Activated gamma-delta T cell treated with Interleukin-2 at 50 U/mL for 16 hours (primary cell): ENCODE measurements around the gene LAMP1.
"Not testable (repeated sequence)": the region's sequence is repeated elsewhere in the genome, so short reads cannot be mapped to it uniquely, and the experiment has no call there.

Experiments used
- DNase-seq: peaks from one replicate; pipeline ENCODE4 v3.0.0-alpha.2; 2020

Gene LAMP1, protein sequence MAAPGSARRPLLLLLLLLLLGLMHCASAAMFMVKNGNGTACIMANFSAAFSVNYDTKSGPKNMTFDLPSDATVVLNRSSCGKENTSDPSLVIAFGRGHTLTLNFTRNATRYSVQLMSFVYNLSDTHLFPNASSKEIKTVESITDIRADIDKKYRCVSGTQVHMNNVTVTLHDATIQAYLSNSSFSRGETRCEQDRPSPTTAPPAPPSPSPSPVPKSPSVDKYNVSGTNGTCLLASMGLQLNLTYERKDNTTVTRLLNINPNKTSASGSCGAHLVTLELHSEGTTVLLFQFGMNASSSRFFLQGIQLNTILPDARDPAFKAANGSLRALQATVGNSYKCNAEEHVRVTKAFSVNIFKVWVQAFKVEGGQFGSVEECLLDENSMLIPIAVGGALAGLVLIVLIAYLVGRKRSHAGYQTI

GRCh38 chr13:113296823-113297369, at the start of gene LAMP1:
LAMP1 (plus strand) TSS chr13:113297239; CDS start chr13:113297435, 196 bp downstream.
- peak; percentile 99 for DNase-seq

GRCh38 chr13:113252516-113253095, 44.4 kb upstream of the LAMP1 start:
- no peak for DNase-seq

DNA sequence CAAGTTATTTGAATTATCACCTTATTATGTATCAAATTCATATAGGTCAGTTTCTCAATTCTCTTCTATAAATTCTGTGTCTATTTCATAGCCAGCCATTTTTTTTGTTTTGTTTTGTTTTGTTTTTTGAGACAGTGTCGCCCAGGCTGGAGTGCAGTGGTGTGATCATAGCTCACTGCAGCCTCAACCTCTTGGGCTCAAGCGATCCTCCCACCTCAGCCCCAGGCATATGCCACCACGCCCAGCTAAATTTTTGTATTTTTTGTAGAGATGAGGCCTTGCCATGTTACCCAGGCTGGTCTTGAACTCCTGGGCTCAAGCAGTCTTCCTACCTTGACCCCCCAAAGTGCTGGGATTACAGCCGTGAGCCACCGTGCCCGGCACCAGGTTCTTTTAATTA, 39.1 kb upstream of the LAMP1 start:
- DNase-seq = not testable (repeated sequence)

DNA sequence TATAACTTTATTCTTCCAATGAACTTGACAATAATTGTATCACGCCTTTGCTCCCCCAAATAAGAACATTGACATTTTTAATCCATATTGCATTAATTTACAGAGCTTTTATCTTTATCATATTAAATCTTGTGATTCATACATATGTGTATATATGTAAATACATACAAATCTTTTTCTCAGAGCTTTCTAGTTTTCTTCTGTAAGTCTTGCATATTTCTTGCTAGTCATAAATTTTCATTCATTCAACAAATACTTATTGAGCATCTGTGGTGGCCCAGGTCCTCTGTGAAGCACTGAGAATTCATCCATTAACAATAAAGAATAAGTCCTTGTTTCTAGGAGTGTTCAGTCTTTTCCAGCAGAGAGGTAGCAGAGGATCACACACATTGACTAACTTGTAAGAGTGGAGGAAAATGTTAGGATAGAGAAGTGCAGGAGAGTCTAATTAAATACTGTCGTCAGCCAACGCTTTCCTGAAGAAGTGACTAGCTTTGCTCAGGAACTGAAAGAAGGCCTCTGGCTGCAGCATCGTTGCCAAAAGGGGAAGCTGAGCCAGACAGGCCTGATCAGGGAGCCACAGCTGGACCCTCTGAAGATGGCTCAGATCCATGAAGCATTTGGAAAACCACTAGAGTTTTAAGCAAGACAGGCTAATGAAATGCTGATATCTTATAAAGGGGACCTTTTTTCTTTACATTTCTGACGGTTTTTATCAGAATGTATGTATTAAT, 38.6 kb upstream of the LAMP1 start:
- DNase-seq = no peak

GRCh38 chr13:113260996-113261395, 36.0 kb upstream of the LAMP1 start:
- DNase-seq = no peak

- not testable (repeated sequence) for DNase-seq
These were observed 34.0 kb upstream of the LAMP1 start for GRCh38 chr13:113263016-113263415.

DNA sequence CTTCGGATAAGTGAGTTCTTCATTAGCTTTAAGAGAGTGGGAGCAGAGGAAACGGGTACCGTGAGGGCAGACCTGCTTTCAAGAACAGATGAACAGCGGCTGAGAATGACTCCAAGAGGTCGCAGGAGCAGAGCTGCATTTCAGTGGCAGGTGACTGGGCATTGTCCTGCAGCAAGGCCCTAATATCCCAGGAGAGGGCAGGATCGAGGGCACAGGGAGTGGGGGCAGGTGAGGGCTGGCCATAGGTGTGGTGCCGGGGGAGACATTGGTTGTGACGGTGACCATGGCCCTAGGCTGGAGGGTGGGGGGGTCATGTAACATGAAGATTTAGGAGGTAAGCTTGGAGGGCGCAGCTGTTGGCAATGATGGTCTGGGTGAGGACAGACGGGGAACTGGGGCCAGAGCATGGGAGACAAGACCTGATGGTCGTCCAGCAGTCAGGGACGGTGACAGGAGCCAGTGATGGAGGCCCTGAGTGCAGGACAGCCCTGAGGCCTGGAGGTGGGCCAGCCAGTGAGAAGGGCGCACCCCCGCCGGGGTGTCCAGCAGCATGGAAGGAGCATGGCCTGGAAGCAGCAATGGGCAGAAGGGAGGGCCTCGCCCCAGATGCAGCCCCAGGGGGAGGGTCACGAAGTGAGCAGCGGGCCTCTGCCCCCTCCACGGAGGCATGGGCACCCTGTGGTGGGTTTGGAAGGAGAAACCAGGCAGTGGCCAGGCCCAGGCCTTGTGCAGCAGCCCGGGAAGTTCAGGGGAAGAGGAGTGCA, 29.2 kb upstream of the LAMP1 start:
- no peak for DNase-seq

GRCh38 chr13:113272031-113272430, 25.0 kb upstream of the LAMP1 start:
- DNase-seq = no peak

GRCh38 chr13:113272701-113273181, 24.3 kb upstream of the LAMP1 start:
- no peak for DNase-seq

GRCh38 chr13:113273321-113273720, 23.7 kb upstream of the LAMP1 start:
- DNase-seq = no peak

DNA sequence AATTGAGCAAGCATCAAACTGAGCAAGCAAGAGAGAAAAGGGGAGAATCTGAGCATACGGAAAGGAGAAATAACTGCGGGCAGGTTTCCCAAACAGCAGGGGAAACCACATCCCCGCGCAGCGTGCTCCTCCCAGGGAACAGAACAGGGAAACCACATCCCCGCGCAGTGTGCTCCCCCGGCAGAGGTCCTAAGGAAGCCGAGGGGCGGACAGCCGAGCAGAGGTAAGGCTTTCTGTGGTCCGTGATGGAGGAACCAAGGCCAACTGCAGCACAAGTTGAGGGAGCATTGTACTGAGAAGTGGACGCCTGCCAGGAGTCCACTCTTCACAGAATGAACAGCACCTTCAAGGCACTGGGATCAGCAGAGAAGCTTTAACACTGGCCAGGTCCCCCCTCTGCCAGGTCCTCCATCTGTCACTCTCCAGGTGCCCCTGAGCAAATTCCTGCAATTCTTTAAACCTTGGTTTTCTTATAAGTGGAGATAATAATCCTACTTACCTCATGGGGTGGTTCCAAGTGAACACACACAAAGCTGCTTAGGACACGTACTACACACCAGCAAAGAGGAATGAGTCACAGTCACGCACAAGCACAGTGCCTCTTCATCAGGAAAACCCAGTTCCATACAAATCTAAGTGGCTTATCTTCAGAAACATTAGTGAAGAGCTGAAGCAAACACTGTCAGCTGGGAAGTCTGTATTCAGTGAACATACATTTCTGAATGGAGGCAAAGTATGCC, 23.0 kb upstream of the LAMP1 start:
- DNase-seq = no peak

GRCh38 chr13:113274721-113275120, 22.3 kb upstream of the LAMP1 start:
- no peak for DNase-seq

DNA sequence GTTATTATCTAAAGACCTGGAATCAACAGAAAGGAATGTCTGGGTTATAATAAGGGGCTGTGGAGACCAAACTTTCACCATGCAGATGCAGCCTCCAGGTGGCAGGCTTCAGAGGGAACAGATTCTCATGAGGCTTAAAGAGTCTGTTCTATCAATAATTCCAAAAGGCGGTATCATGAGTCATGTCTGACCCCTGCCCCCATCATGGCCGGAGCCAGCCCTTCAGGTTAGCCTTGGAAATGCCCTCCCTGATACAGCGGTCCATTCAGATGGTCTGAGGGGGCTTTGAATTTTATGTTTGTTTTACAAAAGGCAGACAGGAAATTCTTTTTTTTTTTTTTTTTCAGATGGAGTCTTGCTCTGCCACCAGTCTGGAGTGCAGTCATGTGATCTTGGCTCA, 21.7 kb upstream of the LAMP1 start:
- peak; percentile 17 for DNase-seq

GRCh38 chr13:113280126-113280525, 16.9 kb upstream of the LAMP1 start:
- DNase-seq = no peak

- no peak for DNase-seq
These were observed 13.1 kb upstream of the LAMP1 start for GRCh38 chr13:113283904-113284303.

GRCh38 chr13:113288880-113289279, 8.2 kb upstream of the LAMP1 start:
- no peak for DNase-seq

- DNase-seq = no peak
These were observed 5.9 kb upstream of the LAMP1 start for GRCh38 chr13:113291129-113291528.

DNA sequence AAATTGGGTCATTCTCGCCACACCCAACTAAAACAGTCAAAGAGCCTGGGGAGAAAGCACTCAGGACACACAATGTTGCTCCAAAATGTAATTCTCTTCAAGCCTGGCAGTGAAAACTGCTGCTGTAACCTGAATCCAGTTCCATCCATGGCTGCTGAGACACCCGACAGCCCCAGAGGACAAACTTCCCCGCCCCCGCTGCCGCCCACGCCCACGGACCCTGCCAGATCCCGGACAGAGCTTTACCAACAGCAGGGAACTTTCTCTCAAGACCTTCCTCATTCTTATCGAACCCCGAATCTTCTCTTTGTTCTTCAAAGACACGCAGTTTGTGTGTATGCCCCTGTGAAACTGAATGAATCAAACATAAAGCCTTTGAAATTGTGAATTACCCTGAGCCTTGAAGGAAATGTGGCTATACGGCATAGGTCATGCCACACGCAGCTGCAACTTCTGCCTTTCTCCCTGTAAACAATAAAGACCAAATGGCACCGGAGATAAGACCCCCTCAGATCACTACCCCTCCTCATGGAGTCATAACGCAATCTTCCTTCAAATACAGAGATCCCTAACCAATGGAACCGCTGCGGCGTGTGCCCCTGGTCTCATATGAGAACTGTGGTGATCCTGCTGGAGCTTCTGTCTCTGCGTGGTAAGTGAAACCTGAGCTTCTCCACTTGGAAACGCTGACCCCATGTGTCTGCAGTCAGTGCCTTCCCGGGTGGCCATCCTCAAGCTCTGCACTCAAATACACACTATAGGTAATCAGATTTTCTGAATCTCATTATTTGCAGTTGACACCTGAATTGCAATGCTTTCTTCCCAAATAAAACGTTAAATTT, 4.8 kb upstream of the LAMP1 start:
- no peak for DNase-seq

DNA sequence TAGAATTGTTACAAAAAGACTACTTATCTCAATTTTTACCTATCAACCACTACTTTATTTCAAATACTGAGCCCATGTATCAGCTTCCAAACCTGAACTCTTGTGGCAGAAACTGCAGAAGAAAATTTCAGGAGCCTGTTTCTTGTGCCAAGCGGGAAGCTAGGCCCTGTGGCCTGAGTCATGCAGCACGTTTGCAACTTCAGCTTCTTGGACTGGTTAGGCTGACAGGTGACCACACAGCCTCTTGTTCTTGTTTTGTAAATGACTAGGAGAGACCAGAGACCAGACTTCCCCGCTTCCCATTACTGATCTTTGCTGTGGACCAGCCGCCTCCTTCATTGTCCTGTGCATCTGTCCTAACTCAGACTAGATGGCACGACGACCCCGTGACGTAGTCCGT, 3.4 kb upstream of the LAMP1 start:
- DNase-seq = no peak

GRCh38 chr13:113295776-113296175, 1.3 kb upstream of the LAMP1 start:
- DNase-seq = no peak
